ENCODE data around the gene MAP2K2. TPM values are rescaled to one million over a fixed set of nuclear protein-coding genes. Genes with fewer than 3 reads are reported as not detected.
"Not testable (repeated sequence)": the region's sequence is repeated elsewhere in the genome, so short reads cannot be mapped to it uniquely, and the experiment has no call there.

Gene MAP2K2
- 212 and 232 TPM in 2 replicates for total RNA-seq (2014; rRNA removed; shearing (Covaris generic))

DNA sequence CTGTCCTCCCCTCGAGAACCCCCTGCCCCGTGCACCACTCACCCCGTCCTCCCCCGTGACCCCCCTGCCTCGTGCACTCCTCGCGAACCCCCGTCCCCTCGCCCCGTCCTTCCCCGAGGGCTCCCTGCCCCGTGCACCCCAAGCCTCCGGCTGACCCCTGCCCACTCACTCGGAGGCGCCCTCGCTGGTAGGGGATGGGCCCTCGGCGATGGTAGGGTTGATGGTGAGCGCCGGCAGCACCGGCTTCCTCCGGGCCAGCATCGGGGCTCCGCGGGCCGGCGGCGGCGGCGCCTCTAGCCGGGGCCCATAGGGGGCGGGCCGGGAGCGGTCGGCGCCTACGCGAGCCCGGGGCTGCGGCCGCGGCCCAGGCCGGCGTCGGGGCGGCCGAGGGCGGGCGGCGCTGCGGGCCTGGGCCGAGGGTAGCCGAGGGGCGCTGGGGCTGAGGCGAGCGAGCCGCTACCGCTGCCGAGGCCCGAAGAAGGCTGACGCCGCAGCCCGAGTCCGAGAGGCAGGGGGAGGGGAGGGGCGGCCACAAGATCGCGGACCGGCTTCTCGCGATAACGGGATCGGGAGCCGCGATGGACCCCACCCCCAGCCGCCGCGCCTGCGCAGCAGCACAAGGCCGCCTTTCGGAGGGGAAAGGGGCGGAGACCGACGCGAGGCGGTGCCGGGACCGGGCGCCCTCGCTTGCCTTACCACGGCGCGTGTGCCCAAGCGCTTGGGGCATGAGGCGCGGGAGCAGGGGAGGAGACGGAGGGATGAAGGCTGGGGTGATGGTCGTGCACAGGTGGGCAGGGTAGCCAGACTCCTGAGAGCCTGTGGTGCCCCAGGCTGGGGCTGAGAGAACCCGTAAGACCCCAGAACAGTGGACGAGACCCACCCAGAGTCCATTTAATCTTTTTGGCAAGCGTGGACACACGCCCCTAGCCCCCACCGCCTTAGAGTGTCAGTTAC, at the start of gene MAP2K2:
TSS of gene MAP2K2 (minus strand) at position 508 of the 954 bp plus-strand sequence. CDS start at position 261, 247 bp downstream.
- peak; percentile 78 for DNase-seq (ENCODE audit: low spot score)

DNA sequence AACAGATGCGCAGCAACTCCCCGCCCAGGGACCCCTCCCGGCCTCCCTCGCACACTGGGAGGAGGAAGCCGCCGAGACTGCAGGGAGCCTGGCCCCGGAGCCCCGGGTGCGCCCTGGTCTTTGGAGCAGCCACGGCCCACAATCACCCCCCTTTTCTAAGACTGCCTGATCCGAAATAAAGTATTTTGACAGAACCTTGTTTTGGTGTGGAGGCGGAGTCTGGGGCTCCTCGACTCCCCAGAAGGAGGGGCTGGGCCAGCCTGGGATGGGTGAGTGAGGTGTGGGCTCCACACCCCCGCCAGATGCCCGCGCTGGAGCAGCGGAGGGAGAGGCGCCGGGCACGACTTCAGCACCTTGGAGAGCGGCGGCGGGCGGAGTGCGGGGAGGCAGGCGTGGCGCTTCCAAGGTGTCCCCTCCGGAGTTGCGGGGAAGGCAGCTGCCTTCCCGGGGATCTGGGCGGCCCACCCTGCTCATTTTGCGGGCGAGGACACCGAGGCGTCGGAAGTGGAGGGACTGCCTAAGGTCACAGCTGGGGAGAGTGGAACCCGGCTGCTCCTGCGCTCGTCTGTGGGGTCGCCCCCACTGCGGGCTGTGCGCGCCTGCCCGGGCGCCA, 49.0 kb upstream of the MAP2K2 start:
- DNase-seq (ENCODE audit: low spot score), result peak; percentile 48

DNA sequence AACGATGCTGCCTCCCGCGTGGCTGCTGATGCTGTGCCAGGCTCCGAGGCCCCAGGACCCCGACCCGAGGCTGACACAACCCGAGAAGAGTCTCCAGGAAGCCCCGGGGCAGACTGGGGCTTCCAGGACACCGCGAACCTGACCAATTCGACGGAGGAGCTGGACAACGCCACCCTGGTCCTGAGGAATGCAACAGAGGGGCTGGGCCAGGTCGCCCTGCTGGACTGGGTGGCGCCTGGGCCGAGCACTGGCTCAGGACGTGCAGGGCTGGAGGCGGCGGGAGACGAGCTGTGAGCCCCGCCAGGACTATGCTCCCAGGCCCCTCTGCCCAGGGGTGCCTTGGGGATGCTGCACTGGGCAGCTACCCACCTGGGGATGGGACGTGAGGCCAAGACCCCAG, 47.8 kb upstream of the MAP2K2 start:
- DNase-seq (ENCODE audit: low spot score), result peak; percentile 38

DNA sequence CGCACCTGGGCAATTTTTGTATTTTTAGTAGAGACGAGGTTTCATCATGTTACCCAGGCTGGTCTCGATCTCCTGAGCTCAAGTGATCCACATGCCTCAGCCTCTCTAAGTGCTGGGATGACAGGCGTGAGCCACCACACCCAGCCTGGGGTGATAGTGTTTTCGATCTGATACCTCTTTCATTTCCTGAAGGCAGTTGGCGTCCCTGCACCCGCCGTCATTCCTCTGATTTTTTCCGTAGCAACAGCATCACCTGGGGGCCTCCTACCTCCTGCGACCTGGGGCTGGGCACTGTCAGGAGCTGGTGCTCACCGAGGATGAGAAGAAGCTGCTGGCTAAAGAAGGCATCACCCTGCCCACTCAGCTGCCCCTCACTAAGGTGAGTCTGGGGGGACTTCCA, 40.3 kb upstream of the MAP2K2 start:
- no peak for DNase-seq (ENCODE audit: low spot score)

DNA sequence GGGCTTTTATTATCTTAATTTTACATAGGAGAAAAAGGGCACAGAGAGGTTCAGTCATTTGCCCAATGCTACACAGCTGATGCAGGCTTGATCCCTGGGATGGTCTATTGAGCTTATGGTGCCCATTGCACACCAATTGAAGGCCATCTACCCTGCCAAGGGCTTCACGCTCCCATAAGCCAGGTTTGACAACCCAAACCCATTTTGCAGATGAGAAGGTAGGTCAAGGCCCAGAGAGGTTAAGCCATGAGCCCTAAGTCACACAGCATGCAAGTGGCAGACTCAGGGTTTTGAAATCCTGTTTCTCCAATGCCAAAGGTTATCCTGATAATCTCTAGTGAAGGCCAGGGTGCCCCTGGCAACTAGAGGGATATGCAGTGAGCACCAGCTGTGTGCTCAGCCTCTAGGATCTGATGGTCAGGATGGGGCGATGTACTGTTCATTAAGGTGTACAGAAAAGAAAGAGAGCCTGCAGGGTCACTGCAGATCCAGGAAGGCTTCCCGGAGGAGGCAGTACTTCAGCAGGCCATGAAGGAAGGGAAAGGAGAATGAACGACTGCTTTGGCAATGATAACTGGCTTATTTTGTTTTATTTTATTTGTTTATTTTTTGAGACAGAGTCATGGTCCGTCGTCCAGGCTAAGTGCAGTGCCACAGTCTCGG, 37.6 kb upstream of the MAP2K2 start:
- DNase-seq (ENCODE audit: low spot score), result no peak

DNA sequence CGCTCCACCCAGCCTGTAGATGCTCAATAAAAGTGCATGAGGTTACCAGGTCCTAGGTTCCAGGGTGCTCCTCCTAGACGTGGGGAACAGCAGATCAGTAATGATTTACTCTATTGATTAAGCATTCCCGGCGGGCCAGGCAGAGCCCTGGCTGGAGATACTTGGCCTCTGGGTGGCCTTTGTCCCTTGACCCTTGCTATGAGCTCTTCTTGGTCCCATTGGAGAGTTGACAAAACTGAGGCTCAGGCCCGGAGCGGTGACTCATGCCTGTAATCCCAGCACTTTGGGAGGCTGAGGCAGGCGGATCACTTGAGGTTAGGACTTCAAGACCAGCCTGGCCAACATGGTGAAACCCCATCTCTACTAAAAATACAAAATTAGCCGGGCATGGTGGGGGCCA, 34.0 kb upstream of the MAP2K2 start:
- not testable (repeated sequence) for DNase-seq (ENCODE audit: low spot score)

DNA sequence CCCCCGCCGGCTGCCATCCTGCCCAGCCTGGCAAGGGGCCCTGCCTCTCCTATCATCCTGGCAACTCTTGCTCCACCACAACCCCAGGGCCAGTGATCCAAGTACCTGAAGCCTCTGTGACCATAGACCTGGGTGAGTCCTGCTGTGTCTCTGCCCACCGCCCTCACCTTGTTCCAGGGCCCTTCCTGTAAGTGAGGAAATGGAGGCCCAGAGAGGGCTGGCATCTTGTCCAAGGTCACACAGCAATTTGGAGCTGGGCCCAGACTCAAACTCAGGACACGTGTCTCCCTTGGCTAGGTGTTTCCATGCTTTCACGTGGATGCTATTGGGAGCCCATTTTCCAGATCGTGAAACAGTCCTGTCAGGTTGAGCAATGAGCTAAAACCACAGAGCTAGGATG, 33.2 kb upstream of the MAP2K2 start:
- DNase-seq (ENCODE audit: low spot score), result no peak

DNA sequence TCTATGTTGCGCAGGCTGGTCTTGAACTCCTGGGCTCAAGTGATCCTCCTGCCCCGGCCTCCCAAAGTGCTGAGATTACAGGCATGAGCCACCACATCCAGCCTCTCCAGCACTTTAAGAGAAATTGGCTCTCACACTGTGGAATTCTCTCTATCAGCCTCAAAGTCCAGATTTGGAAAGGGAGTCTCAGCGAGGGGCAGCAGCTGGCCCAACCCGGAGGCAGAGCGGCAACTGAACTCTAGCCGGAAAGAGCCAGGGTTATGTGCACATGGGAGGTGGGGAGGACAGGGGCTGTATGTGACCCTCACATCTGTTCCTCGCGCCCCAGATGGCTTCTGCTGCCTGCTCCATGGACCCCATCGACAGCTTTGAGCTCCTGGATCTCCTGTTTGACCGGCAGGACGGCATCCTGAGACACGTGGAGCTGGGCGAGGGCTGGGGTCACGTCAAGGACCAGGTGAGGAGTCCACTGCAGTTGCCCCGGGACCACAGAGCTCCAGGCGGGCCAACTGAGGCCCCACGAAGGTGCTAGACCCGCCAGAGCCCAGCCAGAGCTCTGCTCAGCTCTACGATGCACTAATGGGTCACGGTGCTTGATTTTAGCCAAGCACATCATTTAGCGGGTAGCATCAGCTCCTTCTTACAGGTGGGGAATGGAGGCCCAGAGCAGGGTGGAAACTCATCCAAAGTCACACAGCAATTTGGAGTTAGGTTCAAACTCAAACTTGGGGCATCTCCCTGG, 30.8 kb upstream of the MAP2K2 start:
- no peak for DNase-seq (ENCODE audit: low spot score)

DNA sequence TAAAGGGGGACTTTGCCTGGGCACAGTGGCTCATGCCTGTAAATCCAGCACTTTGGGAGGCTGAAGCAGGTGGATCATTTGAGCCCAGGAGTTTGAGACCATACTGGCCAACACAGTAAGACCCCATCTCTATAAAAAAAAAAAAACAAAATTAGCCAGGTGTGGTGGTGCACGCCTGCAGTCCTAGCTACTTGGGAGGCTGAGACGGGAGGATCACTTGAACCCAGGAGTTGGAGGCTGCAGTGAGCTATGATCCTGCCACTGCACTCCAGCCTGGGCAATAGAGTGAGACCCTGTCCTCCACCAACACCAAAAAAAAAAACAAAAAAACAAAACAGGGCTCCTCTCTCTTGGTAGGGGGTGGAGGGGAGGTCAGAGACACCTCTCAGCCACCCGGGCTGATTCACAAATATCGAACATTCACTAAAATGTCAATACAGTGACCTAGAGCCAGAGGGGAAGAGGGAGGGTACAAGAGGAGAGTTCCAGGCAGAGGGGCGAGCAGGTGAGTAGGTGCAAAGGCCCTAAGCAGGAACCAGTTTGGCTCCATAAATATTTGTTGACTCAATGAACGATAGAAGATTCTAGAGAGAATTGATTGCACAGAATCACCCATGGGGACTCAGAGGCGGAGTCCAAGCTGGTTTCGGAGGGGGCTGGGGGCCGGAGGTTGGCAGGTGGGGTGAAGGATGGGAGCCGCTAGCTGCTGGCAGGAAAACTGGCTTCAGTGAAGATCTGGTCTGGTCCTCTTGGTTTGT, 28.5 kb upstream of the MAP2K2 start:
- DNase-seq (ENCODE audit: low spot score), result no peak

DNA sequence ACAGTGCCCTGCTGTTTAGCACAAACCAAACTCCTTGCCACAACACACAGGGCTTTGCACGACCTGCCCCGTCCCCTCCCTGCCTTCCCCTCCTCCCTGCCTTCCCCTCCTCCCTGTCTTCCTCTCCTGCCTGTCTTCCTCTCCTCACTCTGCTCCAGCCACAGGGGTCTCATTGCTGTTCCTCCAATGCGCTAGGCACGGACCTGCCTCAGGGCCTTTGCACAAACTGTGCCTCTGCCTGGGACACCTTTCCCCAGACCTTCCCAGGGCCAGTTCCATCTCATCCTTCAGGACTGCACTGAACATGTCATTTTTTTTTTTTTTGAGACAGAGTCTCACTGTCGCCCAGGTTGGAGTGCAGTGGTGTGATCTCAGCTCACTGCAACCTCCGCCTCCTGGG, 27.7 kb upstream of the MAP2K2 start:
- DNase-seq (ENCODE audit: low spot score), result no peak

DNA sequence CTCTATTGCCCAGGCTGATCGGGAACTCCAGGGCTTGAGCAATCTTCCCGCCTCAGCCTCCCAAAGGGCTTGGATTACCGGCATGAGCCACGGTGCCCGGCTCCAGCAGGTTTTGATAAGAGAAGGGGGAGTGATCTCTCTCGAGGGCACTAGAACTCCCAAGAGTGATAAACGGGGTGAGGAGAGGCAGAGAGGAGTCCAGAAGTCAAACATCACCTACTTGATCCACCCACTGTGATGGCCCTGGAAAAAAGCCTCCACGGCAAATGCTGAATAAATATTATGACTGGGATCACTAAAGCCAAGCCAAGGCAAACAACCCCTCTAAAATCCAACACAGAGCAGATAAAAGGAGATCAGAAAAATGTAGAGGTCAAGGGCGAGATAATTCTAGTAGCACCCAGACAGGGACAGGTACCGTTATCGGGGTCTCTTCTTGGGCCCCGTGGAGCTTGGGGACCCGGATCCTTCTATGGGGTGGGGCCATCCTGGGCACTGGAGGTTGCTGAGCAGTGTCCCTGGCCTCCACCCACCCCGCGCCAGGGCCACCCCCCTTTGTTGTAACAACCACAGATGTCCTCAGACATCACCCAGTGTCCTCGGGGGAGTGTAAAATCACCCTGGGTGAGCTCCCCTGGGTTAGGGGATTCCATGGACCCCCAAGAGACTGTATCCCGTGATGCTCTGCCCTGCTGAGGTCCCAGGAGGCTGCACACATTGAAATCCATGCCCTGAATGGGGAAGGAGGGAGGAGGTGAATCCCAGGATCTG, 25.8 kb upstream of the MAP2K2 start:
- DNase-seq (ENCODE audit: low spot score), result no peak

DNA sequence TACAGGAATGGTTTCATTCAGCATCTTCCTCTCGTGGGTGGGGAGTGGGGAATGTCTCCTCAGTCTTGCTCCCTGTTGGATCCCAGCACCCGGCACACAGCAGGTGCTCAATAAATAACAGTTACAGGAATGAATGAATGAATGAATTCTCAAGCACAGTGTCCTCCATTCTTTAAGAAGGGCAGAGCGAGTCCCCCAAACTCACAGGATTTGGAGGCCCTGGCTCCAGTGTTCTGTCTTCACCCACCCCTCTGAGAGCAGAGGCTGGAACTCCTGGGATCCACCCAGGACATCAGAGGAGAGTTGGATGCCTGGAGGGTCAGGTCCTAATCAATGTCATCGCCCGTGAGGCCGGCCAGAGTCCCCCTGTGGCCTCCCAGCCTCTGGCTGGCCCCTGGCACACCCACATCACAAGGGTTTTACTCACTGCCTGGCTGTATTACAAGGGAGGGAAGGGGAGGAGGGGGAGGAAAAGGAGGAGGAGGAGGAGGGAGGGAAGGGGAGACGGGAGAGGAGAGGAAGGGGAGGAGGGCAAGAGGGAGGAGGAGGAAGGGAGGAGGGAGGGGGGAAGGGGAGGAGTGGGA, 20.8 kb upstream of the MAP2K2 start:
- no peak for DNase-seq (ENCODE audit: low spot score)

DNA sequence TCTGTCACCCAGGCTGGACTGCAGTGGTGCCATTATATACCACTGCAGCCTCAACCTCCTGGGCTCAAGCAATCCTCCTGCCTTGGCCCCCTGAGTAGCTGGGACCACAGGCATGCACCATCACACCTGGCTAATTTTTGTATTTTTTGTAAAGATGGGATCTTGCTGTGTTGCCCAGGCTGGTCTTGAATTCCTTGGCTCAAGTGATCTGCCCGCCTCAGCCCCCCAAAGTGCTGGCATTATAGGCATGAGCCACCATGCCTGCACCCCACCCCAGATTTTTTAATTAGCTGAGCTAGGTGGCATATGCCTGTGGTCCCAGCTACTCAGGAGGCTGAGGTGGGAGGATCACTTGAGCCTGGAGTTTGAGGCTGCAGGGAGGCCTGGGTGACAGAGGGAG, 19.0 kb upstream of the MAP2K2 start:
- not testable (repeated sequence) for DNase-seq (ENCODE audit: low spot score)

DNA sequence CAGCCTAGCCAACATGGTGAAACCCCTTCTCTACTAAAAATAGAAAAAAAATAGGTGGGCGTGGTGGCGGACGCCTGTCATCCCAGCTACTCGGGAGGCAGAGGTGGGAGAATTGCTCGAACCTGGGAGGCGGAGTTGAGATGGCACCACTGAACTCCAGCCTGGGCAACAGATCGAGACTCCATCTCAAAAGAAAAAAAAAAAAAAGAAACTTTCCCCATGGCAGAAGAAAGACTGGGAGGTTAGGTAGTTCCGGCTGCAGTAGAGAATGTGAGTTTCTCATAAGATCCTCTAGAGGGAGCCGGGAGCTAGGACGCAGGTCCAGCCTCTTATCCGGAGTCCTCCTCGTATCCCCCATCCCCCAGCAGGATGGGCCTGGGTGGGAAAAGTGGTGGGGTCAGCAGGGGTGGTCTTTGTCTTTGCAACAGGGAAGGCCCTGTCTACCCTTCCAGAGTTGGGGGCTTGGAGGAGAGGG, 16.4 kb upstream of the MAP2K2 start:
- DNase-seq (ENCODE audit: low spot score), result peak; percentile 52

DNA sequence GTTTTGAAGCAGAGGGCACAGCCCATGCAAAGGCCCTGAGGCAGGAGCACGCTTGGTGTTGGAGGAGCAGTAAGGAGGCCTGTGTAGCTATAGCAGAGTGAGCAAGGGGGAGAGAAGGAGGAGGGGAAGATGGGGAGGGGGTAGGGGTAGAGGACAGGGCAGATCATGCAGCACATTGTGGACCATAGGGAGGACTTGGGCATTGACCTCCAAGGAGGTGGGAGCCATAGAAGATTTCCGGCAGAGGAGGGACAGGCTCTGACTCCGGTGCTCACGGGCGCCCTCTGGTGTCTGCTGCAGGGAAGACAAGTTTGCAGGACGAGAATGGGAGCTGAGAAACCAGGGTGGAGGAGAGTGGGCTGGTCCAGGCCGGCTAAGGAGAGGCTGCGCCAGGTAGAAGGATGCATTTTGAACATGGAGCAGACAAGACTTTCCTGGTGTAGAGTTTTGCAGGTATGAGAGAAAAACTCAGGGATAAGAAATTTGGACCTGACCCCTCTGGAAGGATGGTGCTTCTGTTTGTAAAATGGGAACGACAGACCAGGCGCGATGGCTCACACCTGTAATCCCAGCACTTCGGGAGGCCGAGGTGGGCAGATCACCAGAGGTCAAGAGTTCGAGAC, 15.8 kb upstream of the MAP2K2 start:
- DNase-seq (ENCODE audit: low spot score), result peak; percentile 77

DNA sequence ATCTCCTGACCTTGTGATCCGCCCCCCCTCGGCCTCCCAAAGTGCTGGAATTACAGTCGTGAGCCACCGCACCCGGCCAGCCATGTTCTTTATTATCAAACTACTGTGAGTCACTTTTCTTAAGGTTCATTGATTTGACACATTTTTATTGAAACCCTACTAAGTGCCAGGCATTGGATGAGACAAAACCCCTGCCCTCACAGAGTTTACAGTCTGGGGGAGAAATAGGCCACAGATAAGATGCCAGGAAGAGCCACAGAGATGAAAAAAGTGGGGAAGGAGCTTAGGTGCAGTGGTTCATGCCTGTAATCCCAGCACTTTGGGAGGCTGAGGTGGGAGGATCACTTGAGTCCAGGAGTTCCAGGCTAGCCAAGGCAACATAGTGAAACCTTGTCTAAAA, 14.5 kb upstream of the MAP2K2 start:
- DNase-seq (ENCODE audit: low spot score), result no peak

DNA sequence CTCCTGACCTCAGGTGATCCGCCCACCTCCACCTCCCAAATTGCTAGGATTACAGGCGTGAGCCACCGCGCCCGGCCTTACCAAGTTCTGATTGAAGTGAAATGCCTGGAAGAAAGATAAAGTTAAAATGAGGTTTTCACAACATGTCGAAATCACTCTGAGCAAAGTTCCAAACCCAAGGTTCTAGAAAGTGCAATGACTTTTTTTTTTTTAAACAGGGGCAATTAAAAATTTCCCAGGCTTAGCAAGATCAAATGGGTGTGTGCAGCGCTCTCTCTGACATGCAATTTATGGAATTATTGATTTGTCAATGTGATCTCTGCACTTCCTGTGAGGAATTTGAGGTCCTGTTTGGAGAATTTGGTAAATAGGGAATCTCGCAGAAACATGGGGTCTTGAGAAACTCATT, 12.8 kb upstream of the MAP2K2 start:
- no peak for DNase-seq (ENCODE audit: low spot score)

DNA sequence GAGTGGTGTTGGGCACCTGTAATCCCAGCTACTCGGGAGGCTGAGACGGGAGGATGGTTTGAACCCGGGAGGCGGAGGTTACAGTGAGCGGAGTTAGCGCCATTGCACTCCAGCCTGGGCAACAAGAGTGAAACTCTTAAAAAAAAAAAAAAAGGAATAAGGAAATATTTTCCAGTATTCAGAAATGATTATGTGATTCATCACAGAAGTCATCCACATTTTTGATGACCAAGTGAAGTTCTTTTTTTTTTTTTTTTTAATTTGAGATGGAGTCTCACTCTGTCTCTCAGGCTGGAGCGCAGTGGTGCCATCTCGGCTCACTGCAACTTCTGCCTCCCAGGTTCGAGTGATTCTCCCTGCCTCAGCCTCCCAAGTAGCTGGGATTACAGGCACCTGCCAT, 11.5 kb upstream of the MAP2K2 start:
- not testable (repeated sequence) for DNase-seq (ENCODE audit: low spot score)

DNA sequence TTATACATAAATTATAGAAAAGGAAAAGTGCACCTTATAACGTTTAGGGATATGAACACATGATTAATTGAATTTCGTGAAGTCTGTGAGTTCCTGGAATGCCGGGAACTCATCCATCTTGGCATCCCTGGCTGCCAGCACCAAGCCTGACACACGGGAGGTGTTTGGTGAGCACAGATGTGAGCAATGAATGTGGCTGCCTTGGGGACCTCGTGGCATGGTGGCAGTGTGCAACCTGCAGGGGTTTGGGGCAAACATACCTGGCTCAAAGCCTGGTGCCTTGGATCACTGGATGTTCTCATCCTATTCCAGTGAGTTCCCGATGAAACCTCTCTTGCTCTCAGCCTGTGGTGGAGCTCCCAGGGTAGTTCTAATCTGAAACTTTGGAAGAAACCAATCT, 10.4 kb upstream of the MAP2K2 start:
- no peak for DNase-seq (ENCODE audit: low spot score)
